ENCODE data around the gene VAV3. TPM values are rescaled to one million over a fixed set of nuclear protein-coding genes. Genes with fewer than 3 reads are reported as not detected.

VAV3 gene
- total RNA-seq, 4 donors from 2014 or later = 2.2 to 20.4 (median 4.0) TPM

GRCh38 chr1:107889524-107889923 is 75.5 kb downstream of the VAV3 start:
- Histone ChIP-seq H3K36me3 (no peaks in the 10 kb centered on the region), H3K9me3 (no peaks in the 10 kb centered on the region), H3K27ac (no peak overlapping the region), H3K4me3 (no peak overlapping the region), H3K4me1 (no peaks in the 10 kb centered on the region), H3K27me3 (no peaks in the 10 kb centered on the region)
- DNase-seq (ENCODE audit: low spot score in 2 of 2) = no peak
- no peak for TF ChIP-seq EP300 (IDR thresholded peaks at IDR 0.05)
- TF ChIP-seq POLR2A (IDR thresholded peaks at IDR 0.05) = no peak
- TF ChIP-seq CTCF (IDR thresholded peaks at IDR 0.05) = no peak
- WGBS, 2 donors = 84 to 93% methylated on average over 2 of the region's 2 CpGs

GRCh38 chr1:107883562-107883961 is 81.4 kb downstream of the VAV3 start:
- Histone ChIP-seq H3K4me1 (no peaks in the 10 kb centered on the region), H3K27ac (no peak overlapping the region), H3K9me3 (no peaks in the 10 kb centered on the region), H3K4me3 (no peak overlapping the region), H3K27me3 (no peaks in the 10 kb centered on the region), H3K36me3 (no peaks in the 10 kb centered on the region)
- no peak for DNase-seq (ENCODE audit: low spot score in 2 of 2)
- TF ChIP-seq POLR2A (IDR thresholded peaks at IDR 0.05) (no peak), CTCF (IDR thresholded peaks at IDR 0.05) (no peak)

- DNase-seq (ENCODE audit: low spot score in 2 of 2) = no peak
- Histone ChIP-seq H3K9me3 (no peaks in the 10 kb centered on the region), H3K36me3 (no peaks in the 10 kb centered on the region), H3K4me1 (peaks cover 0 to 5% (median 4%) of the 10 kb centered on the region in 4 donors), H3K27me3 (peaks cover 0 to 2% of the 10 kb centered on the region in 2 donors), H3K4me3 (no peak overlapping the region), H3K27ac (no peak overlapping the region)
- 61 to 63% methylated on average over 2 of the region's 2 CpGs for WGBS, 2 donors
- no peak for TF ChIP-seq POLR2A (IDR thresholded peaks at IDR 0.05)
- TF ChIP-seq CTCF (IDR thresholded peaks at IDR 0.05) = no peak
- no peak for TF ChIP-seq EP300 (IDR thresholded peaks at IDR 0.05)
These were observed 85.1 kb downstream of the VAV3 start for GRCh38 chr1:107879927-107880326.

GRCh38 chr1:107879346-107879745 is 85.6 kb downstream of the VAV3 start:
- Histone ChIP-seq H3K27me3 (peaks cover 0 to 2% of the 10 kb centered on the region in 2 donors), H3K9me3 (no peaks in the 10 kb centered on the region), H3K27ac (no peak overlapping the region), H3K4me1 (peaks cover 0 to 5% (median 4%) of the 10 kb centered on the region in 4 donors), H3K4me3 (no peak overlapping the region), H3K36me3 (no peaks in the 10 kb centered on the region)
- 28 to 51% methylated on average over 1 of the region's 1 CpG for WGBS, 2 donors
- no peak for DNase-seq (ENCODE audit: low spot score in 2 of 2)
- TF ChIP-seq EP300 (IDR thresholded peaks at IDR 0.05) = no peak
- no peak for TF ChIP-seq POLR2A (IDR thresholded peaks at IDR 0.05)
- no peak for TF ChIP-seq CTCF (IDR thresholded peaks at IDR 0.05)

- TF ChIP-seq CTCF (IDR thresholded peaks at IDR 0.05) = no peak
- TF ChIP-seq EP300 (IDR thresholded peaks at IDR 0.05) = no peak
- TF ChIP-seq POLR2A (IDR thresholded peaks at IDR 0.05) = no peak
- H3K4me1 ChIP-seq = peaks cover 0 to 5% (median 4%) of the 10 kb centered on the region in 4 donors
- no peaks in the 10 kb centered on the region for H3K9me3 ChIP-seq
- 81 to 83% methylated on average over 1 of the region's 1 CpG for WGBS, 2 donors
- no peaks in the 10 kb centered on the region for H3K36me3 ChIP-seq
- DNase-seq (ENCODE audit: low spot score in 2 of 2) = no peak
- H3K27me3 ChIP-seq = peaks cover 0 to 2% of the 10 kb centered on the region in 2 donors
- no peak overlapping the region for H3K4me3 ChIP-seq
- H3K27ac ChIP-seq = no peak overlapping the region
These were observed 87.2 kb downstream of the VAV3 start for GRCh38 chr1:107877745-107878144.
